CD4-positive, alpha-beta T cell treated with Interferon alpha-2 for 1 hour (primary cell): ENCODE measurements around the gene MMRN2.
"Not testable (repeated sequence)": the region's sequence is repeated elsewhere in the genome, so short reads cannot be mapped to it uniquely, and the experiment has no call there.

Source experiments
- DNase-seq, 2 donors: peaks; one replicate each; pipeline ENCODE4 v3.0.0-alpha.2; 2020 to 2022

MMRN2 gene

DNA sequence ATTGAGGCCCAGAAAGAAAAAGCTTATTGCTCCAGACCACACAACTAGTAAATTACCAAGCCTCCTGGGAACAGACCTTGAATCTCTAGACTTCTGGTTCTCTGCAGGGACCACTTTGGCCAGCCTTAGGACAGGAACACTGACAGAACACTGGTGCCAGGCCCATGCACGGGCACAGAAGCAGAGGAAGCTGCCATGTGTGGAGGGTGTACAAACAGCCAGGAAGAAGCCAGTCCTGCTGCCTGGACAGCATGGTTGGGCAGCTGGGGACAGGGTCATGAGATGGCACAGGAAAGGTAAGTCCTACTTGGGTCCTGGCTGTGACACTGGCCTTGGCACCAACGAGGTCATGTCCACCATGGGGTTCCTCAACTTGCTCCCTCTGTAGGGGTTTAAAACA is 19.2 kb downstream of the MMRN2 start:
- DNase-seq: no peak

DNA sequence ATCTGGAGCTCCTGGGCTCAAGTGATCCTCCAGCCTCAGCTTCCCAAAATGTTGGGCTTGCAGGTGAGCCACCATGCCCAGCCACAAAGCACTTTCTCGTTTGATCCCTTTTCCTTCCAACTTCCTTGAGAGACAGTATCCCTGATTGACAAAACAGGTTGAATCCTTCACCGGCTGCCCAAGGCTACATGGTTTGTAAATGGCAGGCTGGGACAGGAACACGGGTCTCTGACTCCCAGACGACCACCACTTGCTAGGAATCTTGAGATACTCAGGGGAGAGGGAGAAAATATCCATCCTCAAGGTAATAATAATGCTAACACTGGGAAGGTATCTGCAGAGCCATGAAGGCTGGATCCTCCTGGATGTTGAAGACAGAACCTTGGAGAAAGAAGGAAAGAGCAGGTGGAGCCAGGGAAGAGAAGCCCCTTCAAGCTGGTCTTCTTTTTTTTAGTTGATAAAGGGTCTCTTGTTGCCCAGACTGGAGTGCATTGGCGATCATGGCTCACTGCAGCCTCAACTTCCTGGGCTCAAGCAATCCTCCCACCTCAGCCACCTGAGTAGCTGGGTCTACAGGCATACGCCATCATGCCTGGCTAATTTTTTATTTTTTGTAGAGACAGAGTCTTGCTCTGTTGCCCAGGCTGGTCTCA is 19.8 kb downstream of the MMRN2 start:
- no peak for DNase-seq

DNA sequence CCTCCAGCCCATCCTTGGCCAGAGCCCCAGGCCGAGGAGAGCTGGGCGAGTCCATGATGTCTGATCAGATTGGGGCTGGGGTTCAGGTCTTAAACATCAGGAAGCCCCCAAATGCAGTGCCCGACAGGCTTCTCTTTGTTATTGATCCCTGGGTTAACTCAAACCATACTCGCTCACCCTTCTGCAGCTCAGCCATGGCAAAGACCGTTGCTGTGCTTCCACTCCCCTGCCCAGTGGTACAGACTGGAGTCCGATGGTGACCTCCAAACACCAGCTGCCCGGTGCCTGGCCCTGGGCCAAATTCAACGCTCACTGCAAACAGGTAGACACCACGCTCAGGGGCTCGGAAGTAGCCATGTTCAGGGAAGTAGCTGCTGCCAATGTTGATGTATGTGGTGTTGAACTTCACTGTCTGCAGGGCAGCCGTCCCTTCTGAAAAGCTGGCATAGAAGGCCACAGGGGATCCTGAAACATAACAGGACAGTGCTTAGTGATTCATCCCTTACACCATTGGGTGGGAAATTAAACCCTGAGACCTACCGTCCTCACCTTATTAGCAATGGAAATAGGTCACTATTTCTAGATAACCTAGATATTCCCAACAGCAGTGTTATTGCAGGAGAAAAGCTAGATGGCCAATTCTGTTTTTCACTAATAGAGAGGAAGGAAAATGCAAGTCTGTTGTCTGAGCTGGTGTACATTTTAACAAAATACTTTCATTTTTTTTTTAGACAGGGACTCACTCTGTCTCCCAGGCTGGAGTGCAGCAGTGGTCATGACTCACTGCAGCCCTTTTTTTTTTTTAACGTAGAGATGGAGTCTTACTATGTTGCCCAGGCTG is 20.5 kb downstream of the MMRN2 start:
- DNase-seq: no peak

DNA sequence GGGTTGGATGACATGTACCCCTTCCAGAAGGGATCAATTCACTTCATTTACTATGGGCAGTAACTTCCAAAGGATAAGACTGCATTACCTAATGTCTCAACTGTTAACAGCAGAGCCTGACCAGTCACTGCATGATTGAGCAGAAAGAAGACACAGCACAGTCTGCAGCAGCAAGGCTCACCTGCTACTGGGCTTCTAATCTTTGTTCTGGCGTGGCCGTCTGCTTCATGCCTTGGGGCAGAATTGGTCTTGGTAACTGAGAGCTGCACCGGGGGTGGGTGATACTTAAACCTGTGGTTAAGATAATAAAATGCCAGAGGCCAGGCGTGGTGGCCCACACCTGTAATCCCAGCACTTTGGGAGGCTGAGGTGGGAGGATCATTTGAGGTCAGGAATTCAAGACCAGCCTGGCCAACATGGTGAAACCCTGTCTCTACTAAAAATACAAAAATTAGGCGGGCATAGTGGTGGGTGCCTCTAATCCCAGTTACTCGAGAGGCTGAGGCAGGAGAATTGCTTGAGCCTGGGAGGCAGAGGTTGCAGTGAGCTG is 23.2 kb downstream of the MMRN2 start:
- DNase-seq: not testable (repeated sequence)

DNA sequence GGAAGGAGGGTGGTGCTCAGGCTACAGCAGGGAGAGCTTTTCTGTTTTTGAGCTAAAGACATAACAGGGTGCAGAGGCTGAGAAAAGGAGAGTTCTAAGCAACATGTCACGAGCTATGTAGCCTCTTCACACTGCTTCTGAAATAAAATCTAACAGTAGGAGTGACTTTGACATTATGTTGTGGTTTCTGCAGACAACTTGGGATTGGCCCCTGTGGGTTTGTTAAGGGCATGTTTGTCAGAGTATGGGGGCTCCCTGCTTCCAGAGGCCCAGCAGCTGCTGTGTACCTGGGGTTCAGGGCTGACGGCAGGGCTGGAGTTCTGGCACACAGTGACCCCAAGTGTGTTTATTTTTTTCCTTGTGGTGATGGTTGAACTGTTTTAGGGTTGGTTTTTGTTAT is 24.7 kb downstream of the MMRN2 start:
- no peak for DNase-seq

DNA sequence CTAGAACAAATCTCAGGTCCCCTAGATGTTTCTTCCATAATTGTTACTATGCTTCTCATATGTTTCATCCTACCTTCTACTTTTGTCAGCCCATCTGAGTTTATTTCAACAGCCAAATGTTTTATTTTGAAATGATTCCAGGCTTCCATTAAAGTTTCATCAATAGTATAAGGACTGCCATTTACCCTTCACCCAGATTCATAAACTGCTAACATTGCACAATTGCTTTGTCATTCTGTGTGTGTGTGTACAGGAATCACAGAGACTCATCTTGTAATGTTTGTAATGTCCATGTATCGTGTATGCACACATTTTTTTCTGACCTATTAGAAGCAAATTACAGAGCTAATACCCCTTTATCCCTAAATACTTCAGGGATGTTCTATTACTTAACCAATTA is 25.5 kb downstream of the MMRN2 start:
- DNase-seq: no peak

DNA sequence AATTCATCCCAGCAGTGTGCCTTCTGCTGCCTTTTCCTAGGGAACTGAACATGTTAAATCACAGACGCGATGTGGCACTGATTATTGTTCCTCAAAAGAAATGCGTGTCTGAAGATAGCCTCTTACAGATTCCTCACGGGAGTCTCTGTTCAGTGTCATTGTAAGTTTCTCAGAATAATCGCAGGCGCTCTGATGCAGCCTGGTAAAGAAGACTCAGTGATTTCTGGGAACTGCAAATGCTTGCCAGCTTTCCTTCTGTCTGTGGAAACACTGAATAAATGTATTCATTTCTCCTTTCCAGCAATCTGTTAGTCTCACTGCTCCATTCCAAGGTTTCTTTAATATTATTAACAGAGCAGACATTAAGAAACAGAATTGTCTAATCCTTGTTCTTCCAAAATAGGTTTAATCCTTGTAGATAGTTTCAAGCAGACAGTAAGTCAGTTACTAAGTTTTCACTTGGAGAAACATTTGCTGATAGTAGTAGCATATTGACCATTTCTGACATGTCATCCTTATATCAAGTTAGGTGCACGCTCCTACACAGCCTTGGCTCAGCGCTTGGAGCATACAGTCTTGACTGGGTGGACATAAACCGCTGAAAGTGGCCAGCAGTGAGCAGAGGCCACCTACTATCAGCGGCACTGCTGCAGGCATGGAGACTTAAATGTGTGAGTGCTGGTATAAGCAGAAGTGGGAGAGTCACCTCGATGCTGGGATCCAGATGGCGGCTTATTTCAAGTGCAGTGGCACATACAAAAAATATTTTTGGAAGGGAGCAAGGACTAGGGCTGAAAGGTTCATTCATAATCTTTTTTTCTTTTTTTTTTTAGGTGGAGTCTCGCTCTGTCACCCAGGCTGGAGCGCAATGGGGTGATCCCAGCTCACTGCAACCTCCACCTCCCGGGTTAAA is 27.7 kb downstream of the MMRN2 start:
- DNase-seq: no peak

DNA sequence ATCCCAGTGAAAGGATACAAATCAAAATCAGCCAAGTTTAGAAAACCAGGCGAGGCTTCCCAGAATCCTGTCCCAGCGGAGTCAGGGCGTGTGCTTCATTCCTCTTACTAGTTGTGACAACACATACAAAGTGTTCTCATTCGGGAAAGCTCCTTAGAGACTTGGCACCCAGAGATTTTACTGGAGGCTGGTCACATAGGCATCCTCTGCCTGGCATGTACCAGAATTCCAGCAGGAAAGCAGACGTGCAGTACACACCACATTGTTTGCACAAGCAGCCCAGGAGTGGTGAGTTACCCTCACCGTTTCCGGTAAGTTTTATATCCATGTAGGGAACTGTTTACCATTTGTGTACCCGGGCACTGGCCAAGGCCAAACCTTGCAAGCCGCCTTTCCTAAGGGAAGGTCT is 34.9 kb downstream of the MMRN2 start:
- no peak for DNase-seq

DNA sequence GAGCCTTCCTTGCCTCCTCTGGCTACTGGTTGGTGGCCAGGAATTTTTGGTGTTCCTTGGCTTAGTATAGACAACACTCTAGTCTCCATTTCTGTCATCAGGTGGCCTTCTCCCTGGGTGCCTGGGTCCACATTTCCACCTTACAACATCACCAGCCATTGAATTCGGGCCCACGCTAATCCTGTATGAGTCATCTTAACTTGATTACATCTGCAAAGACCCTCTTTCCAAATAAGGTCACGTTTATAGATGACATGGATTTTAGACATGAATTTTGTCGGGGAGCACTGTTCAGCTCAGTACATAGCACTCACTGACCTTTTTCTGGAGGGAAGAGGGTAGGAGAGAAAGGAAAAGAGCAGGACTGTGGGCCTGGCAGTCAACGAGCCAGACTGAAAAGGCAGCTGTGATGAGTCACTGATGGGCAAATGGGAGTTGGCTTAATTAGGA is 39.4 kb downstream of the MMRN2 start:
- DNase-seq: no peak

DNA sequence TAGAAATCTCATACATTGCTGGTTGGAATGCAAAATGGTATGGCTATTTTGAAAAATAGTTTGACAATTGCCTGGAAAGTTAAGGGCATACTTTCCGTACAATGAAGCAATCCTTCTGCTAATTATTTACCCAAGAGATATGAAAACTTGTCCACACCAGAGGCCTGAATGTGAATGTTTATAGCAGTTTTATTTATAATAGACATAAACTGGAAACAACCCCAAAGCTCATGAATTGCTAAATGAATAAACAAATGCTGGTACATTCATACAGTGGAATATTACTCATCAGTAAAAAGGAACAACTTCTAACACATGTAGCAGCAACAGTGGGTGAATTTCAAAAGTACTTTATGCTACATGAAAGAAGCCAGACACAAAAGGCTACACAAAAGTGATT is 42.7 kb downstream of the MMRN2 start:
- DNase-seq: no peak

DNA sequence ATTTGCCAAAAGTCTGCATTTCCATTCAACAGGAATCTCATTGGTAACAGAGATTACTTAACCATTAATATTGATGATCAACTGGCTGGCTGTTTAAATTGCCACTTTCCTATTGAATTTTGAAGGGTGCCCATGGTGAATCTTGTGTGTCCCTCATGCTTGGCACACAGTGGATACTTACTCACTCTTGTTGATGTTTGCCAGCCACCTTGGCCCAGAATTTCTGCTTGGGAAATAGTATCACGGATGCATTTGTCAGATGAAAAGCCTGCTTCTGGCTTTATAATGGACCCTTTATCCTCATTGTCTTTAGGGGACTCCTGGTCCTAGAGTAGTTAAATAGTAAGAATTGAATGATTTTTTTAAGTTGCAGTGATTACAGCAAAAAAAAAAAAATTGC is 52.0 kb downstream of the MMRN2 start:
- no peak for DNase-seq

DNA sequence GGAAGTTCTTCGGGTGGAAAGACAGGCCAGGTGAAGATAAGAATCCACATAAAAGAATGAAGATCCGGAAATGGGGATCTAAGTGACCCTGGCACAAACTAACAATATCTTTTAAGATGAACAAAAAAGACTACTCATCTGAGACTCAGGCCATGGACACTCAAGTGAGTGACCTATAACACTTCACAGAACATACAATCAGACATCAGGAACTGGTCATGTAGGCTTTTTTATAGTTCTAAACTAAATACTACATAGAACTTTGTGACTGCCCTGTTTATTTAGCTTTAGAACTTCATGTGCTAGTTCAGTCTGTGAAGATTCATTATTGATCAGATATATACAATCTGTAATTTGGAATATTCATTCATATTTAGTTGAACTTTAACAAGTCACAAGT is 52.8 kb downstream of the MMRN2 start:
- no peak for DNase-seq

DNA sequence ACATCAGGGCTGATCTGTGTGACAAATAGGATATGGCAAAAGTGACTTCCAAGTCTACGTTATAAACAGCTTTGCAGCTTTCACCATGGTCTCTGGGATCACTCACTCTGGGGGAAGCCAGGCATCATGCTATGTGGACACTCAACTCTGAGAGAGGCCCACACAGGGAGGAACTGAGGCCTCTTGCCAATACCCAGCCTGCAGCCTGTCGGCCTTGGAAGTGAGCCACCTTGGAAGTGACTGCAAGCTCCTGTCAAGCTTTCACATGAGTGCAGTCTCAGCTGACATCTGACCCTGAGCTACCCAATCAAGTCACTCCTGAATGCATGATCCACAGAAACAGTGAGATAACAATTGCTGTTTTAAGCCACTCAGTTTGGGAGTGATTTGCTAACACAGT is 56.5 kb downstream of the MMRN2 start:
- no peak for DNase-seq

DNA sequence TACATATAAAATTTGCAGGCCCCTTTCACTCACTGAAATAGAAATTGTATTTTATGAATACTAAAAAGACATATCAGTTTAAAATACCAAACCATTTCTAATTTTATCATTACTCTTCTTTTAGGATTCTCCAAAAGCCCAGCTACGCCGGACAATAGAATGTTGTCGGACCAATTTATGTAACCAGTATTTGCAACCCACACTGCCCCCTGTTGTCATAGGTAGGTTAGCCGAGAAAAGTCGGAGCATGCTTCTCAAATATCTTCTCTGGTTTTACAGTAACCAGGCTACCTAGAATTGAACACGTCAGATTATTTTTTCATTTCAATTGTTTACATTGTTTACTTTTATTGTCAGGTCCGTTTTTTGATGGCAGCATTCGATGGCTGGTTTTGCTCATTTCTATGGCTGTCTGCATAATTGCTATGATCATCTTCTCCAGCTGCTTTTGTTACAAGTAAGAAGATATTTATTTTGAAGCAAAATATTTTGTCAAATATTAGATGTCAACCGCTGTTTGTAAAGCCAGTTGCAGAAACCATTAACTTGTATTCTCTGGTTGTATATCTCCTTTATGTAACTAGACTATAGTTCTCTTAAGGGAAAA is 57.6 kb downstream of the MMRN2 start:
- DNase-seq: peak; percentile 32 to 50

DNA sequence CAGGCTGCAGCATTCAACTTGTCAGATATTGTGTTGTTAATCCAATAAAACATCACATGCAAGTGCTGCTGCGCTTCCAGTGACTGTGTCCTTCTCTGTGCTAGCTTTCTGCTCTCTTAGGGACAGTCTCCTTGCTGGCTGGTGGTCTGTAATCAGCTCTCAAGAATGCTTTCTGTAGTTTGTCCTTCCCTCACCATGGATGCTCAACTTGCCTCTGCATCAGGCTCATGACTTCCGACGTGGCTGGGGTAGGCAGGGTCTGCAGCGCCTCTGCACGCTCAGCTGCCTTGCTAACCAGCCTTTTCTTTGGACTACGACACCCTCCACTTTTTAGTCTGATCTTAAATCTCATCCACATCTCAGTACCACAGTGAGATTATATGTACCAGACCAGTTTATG is 58.3 kb downstream of the MMRN2 start:
- no peak for DNase-seq

DNA sequence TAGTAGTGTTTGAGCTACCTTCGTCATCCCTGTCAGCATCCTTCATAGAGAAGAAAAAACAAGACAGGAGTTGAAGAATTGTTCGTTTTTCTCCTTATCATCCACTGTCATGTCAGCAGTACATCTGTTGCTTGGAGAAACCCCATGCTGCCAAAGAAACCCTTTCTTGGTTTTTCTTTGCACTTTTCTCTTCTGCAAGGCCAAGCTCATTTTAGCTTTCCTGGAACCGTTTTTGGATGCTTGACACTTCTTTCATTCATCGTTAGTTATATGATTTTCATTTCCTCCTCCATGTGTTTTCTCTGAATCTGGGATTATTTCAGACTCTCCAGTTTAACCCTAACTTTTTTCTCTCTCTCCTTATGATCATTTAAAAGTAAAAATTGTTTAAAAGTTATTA is 58.9 kb downstream of the MMRN2 start:
- no peak for DNase-seq

DNA sequence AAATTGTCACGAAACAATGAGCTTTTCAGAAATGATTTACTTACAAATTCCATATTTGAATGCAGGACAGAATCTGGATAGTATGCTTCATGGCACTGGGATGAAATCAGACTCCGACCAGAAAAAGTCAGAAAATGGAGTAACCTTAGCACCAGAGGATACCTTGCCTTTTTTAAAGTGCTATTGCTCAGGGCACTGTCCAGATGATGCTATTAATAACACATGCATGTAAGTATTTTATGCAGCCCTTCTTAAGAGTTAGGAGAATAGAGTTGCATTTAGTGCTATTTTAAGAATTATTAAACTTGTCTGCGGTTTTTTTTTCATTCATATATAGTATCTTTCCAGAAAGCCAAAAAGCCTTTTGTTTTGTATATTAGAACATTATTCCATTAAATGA is 67.4 kb downstream of the MMRN2 start:
- no peak for DNase-seq

DNA sequence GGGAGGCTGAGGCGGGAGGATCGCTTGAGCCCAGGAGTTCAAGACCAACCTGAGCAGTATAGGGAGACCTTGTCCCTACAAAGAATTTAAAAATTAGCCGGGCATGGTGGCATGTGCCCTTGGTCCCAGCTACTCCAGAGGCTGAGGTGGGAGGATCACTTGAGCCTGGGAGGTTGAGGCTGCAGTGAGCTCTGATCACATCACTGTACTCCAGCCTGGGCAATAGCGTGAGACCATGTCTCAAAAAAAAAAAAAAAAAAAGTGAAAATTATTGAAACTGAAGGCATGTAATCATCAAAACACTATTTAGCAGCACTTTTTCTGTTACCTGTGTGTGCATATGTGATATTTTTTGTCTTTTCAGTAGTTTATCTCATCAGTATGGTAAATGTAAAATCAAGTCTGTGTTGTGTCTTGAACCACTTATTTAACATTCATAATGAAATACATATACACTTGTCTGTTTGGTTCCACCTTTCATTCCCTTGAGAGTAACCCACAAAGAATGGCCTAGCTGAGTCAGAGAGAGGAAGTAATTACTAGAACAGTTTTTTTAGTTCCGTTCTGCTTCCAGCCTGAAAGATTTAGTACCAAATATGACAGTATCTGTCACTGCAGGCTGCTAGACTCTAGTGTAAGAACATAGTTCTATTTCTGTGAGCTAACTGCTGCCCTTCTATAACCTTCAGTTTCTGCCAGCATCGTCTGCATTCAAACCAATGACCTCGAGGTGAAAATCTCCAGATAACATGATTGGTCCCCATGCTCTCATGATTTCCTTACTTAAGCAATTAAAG is 68.6 kb downstream of the MMRN2 start:
- DNase-seq: no peak
